HepG2 (cell line): ENCODE results near the gene ERCC6L2. TPM values are rescaled to one million over a fixed set of nuclear protein-coding genes. Genes with fewer than 3 reads are reported as not detected.

Source experiments
- ARNTL ChIP-seq: sonication (generic); formaldehyde crosslinking; IDR thresholded peaks from 2 replicates; pipeline ENCODE4 v1.4.0; 2020; ENCODE audit warnings: mild to moderate bottlenecking, missing genetic modification reagents
- ATF7 ChIP-seq, 2 experiments: fragments of 450-650 bp in 1 of 2; sonication (generic) in 1 of 2; formaldehyde crosslinking in 1 of 2; IDR thresholded peaks; 2 replicates each; pipeline versions ENCODE4 v1.4.0 to v1.6.1; 2016 to 2020; ENCODE audit warnings: antibody characterized with exemption in 1 of 2, mild to moderate bottlenecking in 1 of 2, missing genetic modification reagents in 1 of 2
- BRD4 ChIP-seq: sonication (generic); formaldehyde crosslinking; IDR thresholded peaks from 2 replicates; pipeline ENCODE4 v1.4.0; 2020; ENCODE audit warnings: missing genetic modification reagents
- DR1 ChIP-seq: sonication (generic); formaldehyde crosslinking; IDR thresholded peaks from 2 replicates; pipeline ENCODE4 v1.8.0; 2021; ENCODE audit warnings: mild to moderate bottlenecking, missing genetic modification reagents, inconsistent platforms
- HHEX ChIP-seq: IDR thresholded peaks from 2 replicates; pipeline ENCODE4 v1.6.1; 2016; ENCODE audit warnings: control low read depth
- HIVEP1 ChIP-seq: sonication (generic); formaldehyde crosslinking; IDR thresholded peaks from 2 replicates; pipeline ENCODE4 v1.4.0; 2020; ENCODE audit warnings: mild to moderate bottlenecking, missing genetic modification reagents
- HMG20B ChIP-seq: conservative IDR thresholded peaks from 2 replicates; pipeline ENCODE4 v1.6.1; 2016; ENCODE audit warnings: missing genetic modification reagents, missing compliant biosample characterization
- HMGA1 ChIP-seq: sonication (generic); formaldehyde crosslinking; conservative IDR thresholded peaks from 2 replicates; pipeline ENCODE4 v1.4.0; 2020; ENCODE audit warnings: missing genetic modification reagents
- HOXA5 ChIP-seq: sonication (generic); formaldehyde crosslinking; IDR thresholded peaks from 2 replicates; pipeline ENCODE4 v1.4.0; 2020; ENCODE audit warnings: missing genetic modification reagents
- PLSCR1 ChIP-seq: sonication (generic); formaldehyde crosslinking; IDR thresholded peaks from 2 replicates; pipeline ENCODE4 v1.5.0; 2020; ENCODE audit warnings: missing genetic modification reagents, mild to moderate bottlenecking, borderline replicate concordance
- POLR2G ChIP-seq: fragments of 200-400 bp; formaldehyde crosslinking; IDR thresholded peaks from 2 replicates; pipeline ENCODE4 v1.6.1; 2018; ENCODE audit warnings: mild to moderate bottlenecking, low read depth, low read length, moderate library complexity
- SKI ChIP-seq: fragments of 450-650 bp; IDR thresholded peaks from one replicate; pipeline ENCODE4 v1.6.1; 2018; ENCODE audit warnings: mild to moderate bottlenecking; ENCODE audit not compliant: partially characterized antibody
- SNAPC4 ChIP-seq: sonication (generic); formaldehyde crosslinking; IDR thresholded peaks from 2 replicates; pipeline ENCODE4 v1.4.0; 2020; ENCODE audit warnings: mild to moderate bottlenecking, missing genetic modification reagents
- TAF1 ChIP-seq: sonication (generic); formaldehyde crosslinking; IDR thresholded peaks from 2 replicates; pipeline ENCODE4 v1.4.0; 2020; ENCODE audit warnings: missing genetic modification reagents
- U2AF1 ChIP-seq: fragments of 200-400 bp; formaldehyde crosslinking; optimal IDR thresholded peaks from 2 replicates; pipeline ENCODE3; 2017; ENCODE audit warnings: mild to moderate bottlenecking, low read depth, low read length
- ZBTB3 ChIP-seq: sonication (generic); formaldehyde crosslinking; IDR thresholded peaks from 2 replicates; pipeline ENCODE4 v1.4.0; 2020; ENCODE audit warnings: low read depth, mild to moderate bottlenecking, moderate library complexity, missing genetic modification reagents, borderline replicate concordance
- ZBTB4 ChIP-seq: sonication (generic); formaldehyde crosslinking; IDR thresholded peaks from 2 replicates; pipeline ENCODE4 v1.4.0; 2020; ENCODE audit warnings: missing genetic modification reagents, mild to moderate bottlenecking, borderline replicate concordance
- ZFP1 ChIP-seq: IDR thresholded peaks from 2 replicates; pipeline ENCODE4 v1.6.1; 2016
- ZMAT3 ChIP-seq: sonication (generic); formaldehyde crosslinking; conservative IDR thresholded peaks from 2 replicates; pipeline ENCODE4 v1.7.0; 2021; ENCODE audit warnings: missing genetic modification reagents
- ZNF17 ChIP-seq: sonication (generic); formaldehyde crosslinking; IDR thresholded peaks from 2 replicates; pipeline ENCODE4 v1.5.0; 2020; ENCODE audit warnings: mild to moderate bottlenecking, missing genetic modification reagents
- ZNF589 ChIP-seq: sonication (generic); formaldehyde crosslinking; conservative IDR thresholded peaks from 2 replicates; pipeline ENCODE4 v1.8.0; 2022; ENCODE audit warnings: mild to moderate bottlenecking, moderate library complexity, missing genetic modification reagents
- ZNF839 ChIP-seq: sonication (generic); formaldehyde crosslinking; IDR thresholded peaks from 2 replicates; pipeline ENCODE4 v1.4.0; 2020; ENCODE audit warnings: missing genetic modification reagents, mild to moderate bottlenecking, borderline replicate concordance
- polyA plus RNA-seq, 8 experiments: library from polyadenylated mRNA; depleted of rRNA in 3 of 8; stranded (reverse) in 7 of 8; unstranded in 1 of 8; fragments of >200 nt; fragmentation: Illumina TruSeq in 4 of 8; extraction: Trizol in 4 of 8; gene quantifications; 2 replicates each; pipeline versions ENCODE4 v1.2.1 to v1.2.3, GENCODE V29; 2011 to 2016; ENCODE audit warnings: low read depth in 4 of 8, missing spikeins in 1 of 8, mixed read lengths in 1 of 8; ENCODE audit not compliant: insufficient read depth in 1 of 8
- total RNA-seq, 5 experiments: library from RNA; depleted of rRNA; stranded (reverse); fragments of >200 nt; fragmentation: Illumina TruSeq; extraction: Trizol; gene quantifications; 2 replicates each; pipeline ENCODE4 v1.2.3, GENCODE V29; 2016; ENCODE audit warnings: low read depth in 1 of 5

ERCC6L2 gene
- total and polyA plus RNA-seq, 2 of the 13 experiments (the other 11 are each of a cell fraction or from before 2014, with no cell fraction given): 13.4 to 45.9 TPM

DNA sequence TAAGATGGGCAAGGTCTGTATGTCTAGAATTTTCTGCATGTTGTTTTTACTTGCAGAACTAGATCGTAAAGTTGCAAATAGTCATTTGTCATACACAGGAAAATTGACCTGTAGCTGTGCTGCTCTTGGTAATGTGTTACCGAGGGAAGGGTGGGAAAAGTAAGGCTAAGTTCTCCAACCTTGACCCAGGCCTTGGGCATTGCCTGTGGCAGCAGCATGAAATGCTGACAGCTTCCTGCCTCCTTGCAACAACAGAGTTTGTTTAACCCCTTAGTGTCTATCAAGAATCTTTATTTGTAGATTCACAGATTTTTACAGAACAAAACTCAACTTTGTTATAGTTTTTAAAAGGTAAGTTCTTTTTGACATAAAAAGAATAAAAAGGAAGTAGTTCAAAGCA, 48.3 kb downstream of the ERCC6L2 start (continued):
- TF ChIP-seq ZBTB4 (no peak), ZBTB3 (no peak), BRD4 (CRISPR knock-in tag) (no peak), HIVEP1 (CRISPR knock-in tag) (no peak), U2AF1 (no peak), ARNTL (CRISPR knock-in tag) (no peak), ZMAT3 (CRISPR knock-in tag) (no peak), HMG20B (CRISPR knock-in tag) (no peak), ZFP1 (no peak), SNAPC4 (CRISPR knock-in tag) (no peak), SKI (peak; percentile 63), ZNF17 (CRISPR knock-in tag) (no peak), ZNF589 (no peak), HHEX (CRISPR knock-in tag) (no peak), TAF1 (CRISPR knock-in tag) (no peak), HOXA5 (no peak), POLR2G (no peak), PLSCR1 (CRISPR knock-in tag) (no peak), HMGA1 (CRISPR knock-in tag) (no peak), ATF7 (IDR thresholded peaks at IDR 0.05) (no peak), ATF7 (CRISPR knock-in tag; IDR thresholded peaks at IDR 0.05) (no peak), DR1 (CRISPR knock-in tag) (no peak), ZNF839 (CRISPR knock-in tag) (no peak)
